ENCODE measurements around the gene PREX1.
"Not testable (repeated sequence)": the region's sequence is repeated elsewhere in the genome, so short reads cannot be mapped to it uniquely, and the experiment has no call there.

Gene PREX1

DNA sequence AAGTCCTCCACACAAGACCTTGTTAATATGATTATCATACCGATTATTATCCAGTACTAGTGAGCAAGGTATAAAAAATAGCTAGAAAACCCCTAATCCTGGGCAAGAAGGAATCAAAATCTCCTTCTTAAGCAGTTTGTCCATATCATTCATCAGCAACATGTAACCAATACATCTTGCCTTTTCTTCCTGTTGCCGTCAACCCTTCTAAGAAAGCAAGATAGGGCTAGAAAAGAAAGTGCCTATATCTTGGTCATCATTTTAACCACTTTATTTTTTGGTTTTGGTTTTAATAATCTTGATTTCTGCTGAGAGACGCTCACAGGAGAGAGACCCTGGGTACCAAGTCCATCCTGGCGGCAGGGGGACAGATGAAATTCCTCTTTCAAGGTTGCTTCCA is 27.2 kb upstream of the PREX1 start:
- Mint-ChIP-seq H3K4me1 (ENCODE audit: low read depth) (peaks cover 67% of the 10 kb centered on the region), H3K9me3 (peaks cover 9% of the 10 kb centered on the region), H3K36me3 (ENCODE audit: low read depth) (no peaks in the 10 kb centered on the region), H3K27me3 (peaks cover 2% of the 10 kb centered on the region), H3K4me3 (no peak overlapping the region), H3K27ac (peak overlapping the region; percentile 89)
- intact Hi-C loops (cut with micrococcal nuclease), result no loop called here

DNA sequence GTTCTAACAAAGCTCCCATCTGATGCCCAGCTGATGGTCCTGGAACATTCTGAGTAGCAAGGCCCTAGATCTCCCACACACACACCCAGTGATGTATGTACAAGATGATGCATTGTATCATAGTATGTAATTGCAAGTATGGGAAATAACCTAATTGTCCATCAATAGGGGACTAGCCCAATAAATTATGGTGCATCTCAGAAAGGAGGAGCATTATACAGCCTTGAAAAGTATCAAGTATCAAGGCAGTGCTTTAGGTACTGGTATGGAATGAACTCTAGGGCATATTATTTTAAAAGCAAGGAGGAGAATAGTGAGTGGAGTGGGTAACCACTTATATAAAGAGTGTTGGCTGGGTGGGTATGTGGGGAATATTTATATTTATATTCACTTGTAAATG is 24.8 kb upstream of the PREX1 start:
- intact Hi-C loops (cut with micrococcal nuclease), result no loop called here
- Mint-ChIP-seq H3K9me3 (peaks cover 9% of the 10 kb centered on the region), H3K4me1 (ENCODE audit: low read depth) (peaks cover 49% of the 10 kb centered on the region), H3K36me3 (ENCODE audit: low read depth) (no peaks in the 10 kb centered on the region), H3K27me3 (peaks cover 2% of the 10 kb centered on the region), H3K27ac (no peak overlapping the region), H3K4me3 (no peak overlapping the region)

DNA sequence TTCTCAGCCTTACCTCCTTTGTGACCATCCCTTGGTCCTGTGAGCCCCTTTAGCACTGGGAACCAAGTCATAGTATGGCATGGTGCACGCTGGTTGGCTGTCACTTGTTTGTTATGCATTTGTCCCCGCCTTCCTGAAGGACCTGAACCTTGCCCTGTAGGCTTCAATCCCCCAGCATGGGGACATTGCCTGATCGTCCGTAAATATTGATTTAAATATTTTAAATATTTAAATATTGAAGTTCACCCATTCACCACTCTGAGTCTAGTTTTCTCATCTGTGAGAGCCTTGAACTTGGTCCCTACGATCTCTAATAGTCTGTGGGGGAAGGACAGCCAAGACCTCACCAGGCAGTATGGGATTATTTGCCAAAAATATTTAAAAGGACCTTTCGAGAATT is 23.8 kb upstream of the PREX1 start:
- peaks cover 2% of the 10 kb centered on the region for H3K27me3 Mint-ChIP-seq
- no peak overlapping the region for H3K27ac Mint-ChIP-seq
- peaks cover 9% of the 10 kb centered on the region for H3K9me3 Mint-ChIP-seq
- H3K4me1 Mint-ChIP-seq (ENCODE audit: low read depth), result peaks cover 49% of the 10 kb centered on the region
- H3K36me3 Mint-ChIP-seq (ENCODE audit: low read depth), result no peaks in the 10 kb centered on the region
- no peak overlapping the region for H3K4me3 Mint-ChIP-seq
- intact Hi-C loops (cut with micrococcal nuclease), result no loop called here

DNA sequence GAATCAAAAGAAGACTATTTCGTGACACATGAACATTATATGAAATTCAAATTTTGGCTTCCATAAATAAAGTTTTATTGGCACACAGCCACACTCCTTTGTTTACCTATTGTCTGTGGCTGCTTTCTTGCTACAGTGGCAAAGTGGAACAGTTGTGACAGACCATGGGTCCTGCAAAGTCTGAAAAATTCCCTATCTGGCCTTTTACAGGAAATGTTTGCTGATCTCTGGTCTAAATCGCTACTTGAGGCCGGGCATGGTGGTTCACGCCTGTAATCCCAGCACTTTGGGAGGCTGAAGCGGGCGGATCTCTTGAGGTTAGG is 23.1 kb upstream of the PREX1 start:
- no peak overlapping the region for H3K4me3 Mint-ChIP-seq
- H3K9me3 Mint-ChIP-seq, result peaks cover 9% of the 10 kb centered on the region
- no peaks in the 10 kb centered on the region for H3K36me3 Mint-ChIP-seq (ENCODE audit: low read depth)
- peaks cover 49% of the 10 kb centered on the region for H3K4me1 Mint-ChIP-seq (ENCODE audit: low read depth)
- intact Hi-C loops (cut with micrococcal nuclease), result no loop called here
- H3K27ac Mint-ChIP-seq, result peak overlapping the region; percentile 33
- peaks cover 2% of the 10 kb centered on the region for H3K27me3 Mint-ChIP-seq

DNA sequence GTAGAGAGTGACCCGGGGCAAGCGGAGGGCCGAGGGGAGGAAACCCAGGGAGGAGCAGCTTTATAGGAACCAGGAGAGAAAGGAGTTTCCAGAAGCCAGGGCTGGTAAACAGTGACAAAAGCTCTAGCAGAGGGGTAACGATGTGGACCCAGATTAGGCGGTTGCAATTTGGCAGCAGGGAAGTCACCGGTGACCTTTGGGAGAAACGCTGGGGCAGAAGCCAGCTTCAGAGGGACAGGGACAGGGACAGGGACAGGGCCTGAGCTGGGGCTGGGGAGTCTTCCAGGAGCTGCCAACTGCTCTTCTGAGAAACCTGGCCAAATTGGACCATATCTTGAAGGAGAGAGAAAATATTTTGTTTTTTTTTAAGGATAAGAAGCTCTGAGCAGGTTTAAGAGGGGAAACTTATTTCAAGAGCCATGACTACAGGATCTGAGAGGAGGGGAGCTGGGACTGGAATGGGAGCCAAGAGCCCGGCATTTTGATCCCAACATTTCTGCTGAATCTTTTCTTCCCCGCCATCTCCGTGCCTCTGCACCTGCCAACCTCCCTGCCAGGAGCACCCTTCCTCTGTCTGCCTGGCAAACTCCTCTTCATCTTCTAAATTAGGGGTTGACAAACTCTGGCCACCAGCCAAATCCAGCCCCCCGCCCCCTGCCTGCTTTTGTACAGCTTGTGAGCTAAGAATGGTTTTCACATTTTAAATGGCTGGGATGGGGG is 22.6 kb upstream of the PREX1 start:
- H3K27ac Mint-ChIP-seq, result peak overlapping the region; percentile 33
- H3K9me3 Mint-ChIP-seq, result peaks cover 9% of the 10 kb centered on the region
- intact Hi-C loops (cut with micrococcal nuclease), result no loop called here
- H3K4me1 Mint-ChIP-seq (ENCODE audit: low read depth), result peaks cover 49% of the 10 kb centered on the region
- H3K36me3 Mint-ChIP-seq (ENCODE audit: low read depth), result no peaks in the 10 kb centered on the region
- H3K4me3 Mint-ChIP-seq, result no peak overlapping the region
- H3K27me3 Mint-ChIP-seq, result peaks cover 2% of the 10 kb centered on the region

DNA sequence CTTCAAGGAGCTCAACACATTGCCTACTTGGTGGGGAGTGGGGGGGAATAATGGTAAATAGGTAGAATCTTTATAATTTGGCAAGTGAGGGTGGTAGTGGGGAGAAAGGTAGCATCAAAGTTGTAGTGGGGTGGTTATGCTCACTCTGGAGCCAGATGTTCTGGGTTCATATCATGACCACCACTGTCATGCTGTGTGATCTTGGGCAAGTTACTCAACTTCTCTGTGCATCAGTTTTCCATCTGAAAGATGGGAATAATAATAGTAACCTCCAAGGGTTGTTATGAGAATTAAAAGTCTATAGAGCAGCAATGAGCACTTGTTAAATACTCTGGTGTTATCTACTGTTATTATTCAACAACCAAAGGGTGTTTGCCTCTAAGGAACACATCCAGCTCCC is 22.0 kb upstream of the PREX1 start:
- Mint-ChIP-seq H3K4me3 (no peak overlapping the region), H3K9me3 (peaks cover 9% of the 10 kb centered on the region), H3K27ac (peak overlapping the region; percentile 33), H3K27me3 (peaks cover 2% of the 10 kb centered on the region), H3K36me3 (ENCODE audit: low read depth) (no peaks in the 10 kb centered on the region), H3K4me1 (ENCODE audit: low read depth) (peaks cover 52% of the 10 kb centered on the region)
- intact Hi-C loops (cut with micrococcal nuclease), result loop anchor here (10.0 kb wide), 1 partner anchor 45 kb away; no protein-coding TSS in a partner anchor

DNA sequence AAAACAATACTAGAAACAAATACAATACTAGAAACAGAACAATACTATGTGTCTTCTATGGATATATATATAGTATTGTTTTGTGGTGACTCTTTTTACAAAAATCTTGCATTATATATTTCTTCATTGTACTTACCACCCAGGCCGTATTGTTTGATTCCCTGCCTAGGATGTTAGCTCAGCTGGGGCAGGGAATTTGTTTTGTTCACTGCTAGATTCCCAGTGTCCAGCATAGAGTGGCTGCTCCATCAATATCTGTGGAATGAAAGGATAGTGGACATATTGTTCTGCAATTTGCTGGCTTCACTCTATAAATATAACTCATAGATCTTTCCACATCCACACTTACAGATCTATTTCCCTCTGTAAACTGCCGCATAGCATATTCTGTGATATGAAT is 21.5 kb upstream of the PREX1 start:
- Mint-ChIP-seq H3K36me3 (ENCODE audit: low read depth) (no peaks in the 10 kb centered on the region), H3K27me3 (peaks cover 2% of the 10 kb centered on the region), H3K27ac (no peak overlapping the region), H3K4me1 (ENCODE audit: low read depth) (peaks cover 56% of the 10 kb centered on the region), H3K9me3 (peaks cover 9% of the 10 kb centered on the region), H3K4me3 (no peak overlapping the region)
- intact Hi-C loops (cut with micrococcal nuclease), result loop anchor here (10.0 kb wide), 1 partner anchor 46 kb away; no protein-coding TSS in a partner anchor

DNA sequence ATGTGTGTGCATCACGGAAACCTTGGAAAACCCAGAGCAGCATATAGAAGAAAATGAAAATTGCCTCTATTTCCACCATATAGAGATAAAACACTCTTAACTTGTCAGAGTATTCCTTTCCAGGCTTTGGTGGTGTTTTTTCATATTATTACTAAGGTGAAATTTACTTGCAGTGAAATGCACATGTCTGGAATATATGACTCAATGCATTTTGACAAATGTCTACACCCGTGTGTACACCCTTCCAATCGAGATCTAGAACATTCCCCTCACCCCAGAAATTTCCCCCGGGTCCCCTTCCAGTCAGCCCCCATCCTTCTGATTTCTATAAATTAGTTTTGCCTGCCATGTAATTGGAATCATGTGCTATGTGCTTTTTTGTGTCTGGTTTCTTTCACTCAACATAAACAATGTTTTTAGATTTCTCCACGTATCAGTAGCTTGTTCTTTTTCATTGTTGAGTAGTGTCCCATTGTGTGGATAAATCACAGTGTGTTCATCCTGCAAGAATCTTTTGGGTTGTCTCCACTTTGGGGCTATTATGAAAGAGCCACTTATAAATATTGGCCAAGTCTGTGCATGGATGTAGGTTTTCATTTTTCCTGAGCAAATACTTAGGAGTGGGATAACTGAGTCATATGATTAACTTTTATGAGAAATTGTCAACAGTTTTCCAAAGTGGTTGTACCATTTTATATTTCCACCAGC is 19.9 kb upstream of the PREX1 start:
- intact Hi-C loops (cut with micrococcal nuclease), result loop anchor here (2.0 to 10.0 kb wide), 2 partner anchors 21 to 47 kb away; partner anchors contain the start of gene PREX1
- Mint-ChIP-seq H3K27ac (peak overlapping the region; percentile 82), H3K36me3 (ENCODE audit: low read depth) (no peaks in the 10 kb centered on the region), H3K27me3 (peaks cover 2% of the 10 kb centered on the region), H3K4me3 (no peak overlapping the region), H3K9me3 (peaks cover under 1% of the 10 kb centered on the region), H3K4me1 (ENCODE audit: low read depth) (peaks cover 60% of the 10 kb centered on the region)

DNA sequence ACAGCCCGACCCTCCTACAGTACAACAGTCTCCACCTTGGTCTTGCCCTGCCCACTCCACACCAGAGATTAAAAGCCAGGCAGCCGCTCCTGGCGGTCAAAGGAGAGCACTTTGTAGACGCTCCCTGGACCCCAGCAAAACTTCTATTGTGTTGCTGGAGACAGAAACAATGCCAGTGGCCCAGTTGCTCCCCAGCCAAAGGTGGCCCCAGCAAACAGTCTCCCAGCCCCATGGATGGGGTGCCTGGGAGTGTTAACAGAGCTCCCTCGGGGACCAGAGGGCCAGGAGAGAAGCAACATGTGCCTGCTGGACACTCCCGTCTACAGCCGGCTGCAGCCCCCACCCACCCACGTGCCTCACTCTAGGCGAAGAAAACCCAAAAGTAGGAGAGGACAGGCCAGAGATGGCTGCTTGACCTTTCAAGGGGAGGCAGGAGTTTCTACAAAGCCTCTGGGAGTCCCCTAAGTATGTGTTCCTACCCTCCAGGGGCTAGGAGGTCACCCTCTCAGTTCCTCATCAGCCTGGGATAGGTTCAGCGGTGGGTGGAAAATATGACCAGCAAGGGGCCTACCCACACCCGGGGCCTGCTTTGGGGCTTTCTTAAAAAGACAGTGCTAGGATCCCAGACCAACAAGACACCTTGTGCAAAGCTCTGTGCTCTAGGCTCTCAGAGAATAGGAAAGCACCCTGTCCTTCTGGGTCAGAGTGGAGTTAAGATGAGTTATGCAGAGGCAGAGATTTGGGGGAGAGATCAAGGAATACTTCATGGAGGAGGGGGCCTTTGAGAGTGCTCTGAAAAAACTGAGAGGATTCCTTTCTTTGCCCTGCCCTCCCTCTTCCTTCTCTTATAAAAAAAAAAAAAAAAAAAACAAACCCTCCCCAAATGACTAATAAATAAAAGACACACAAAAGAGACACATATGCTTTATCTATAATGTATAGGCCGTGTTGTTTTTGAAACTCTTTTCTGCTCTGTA is 19.0 kb upstream of the PREX1 start:
- Mint-ChIP-seq H3K4me1 (ENCODE audit: low read depth) (peaks cover 68% of the 10 kb centered on the region), H3K36me3 (ENCODE audit: low read depth) (no peaks in the 10 kb centered on the region), H3K27me3 (peaks cover 2% of the 10 kb centered on the region), H3K27ac (peak overlapping the region; percentile 82), H3K9me3 (no peaks in the 10 kb centered on the region), H3K4me3 (peak overlapping the region; percentile 20)
- intact Hi-C loops (cut with micrococcal nuclease), result loop anchor here (2.0 to 10.0 kb wide), 2 partner anchors 20 to 48 kb away; partner anchors contain the start of gene PREX1

DNA sequence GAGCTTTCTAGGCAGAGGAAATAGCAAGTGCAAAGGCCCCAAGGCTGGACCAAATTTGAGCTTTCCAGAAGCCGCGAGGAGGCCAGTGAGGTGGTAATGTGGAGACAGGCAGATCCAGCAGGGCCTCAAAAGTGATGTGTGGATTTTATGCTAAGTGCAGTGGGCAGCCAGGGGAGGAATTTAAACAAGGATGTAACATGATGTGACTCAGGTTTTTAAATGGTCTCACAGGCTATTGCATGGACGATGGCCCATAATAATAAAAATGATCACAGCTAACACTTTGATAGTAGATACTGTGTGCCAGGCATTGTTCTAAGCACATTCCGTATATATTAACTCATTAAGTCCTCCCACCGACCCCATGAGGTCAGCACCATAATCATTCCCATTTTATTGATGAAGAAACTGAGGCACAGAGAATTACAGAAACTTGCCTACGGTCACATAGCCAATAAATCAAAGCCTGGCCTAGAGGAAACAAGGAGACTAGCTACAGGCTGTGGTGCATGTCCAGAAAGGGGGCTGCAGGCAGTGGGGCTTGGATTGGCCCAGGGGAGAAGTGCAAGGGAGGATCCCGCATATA is 18.0 kb upstream of the PREX1 start:
- intact Hi-C loops (cut with micrococcal nuclease), result loop anchor here (2.0 to 10.0 kb wide), 2 partner anchors 19 to 49 kb away; partner anchors contain the start of gene PREX1
- Mint-ChIP-seq H3K4me3 (no peak overlapping the region), H3K27ac (peak overlapping the region; percentile 82), H3K4me1 (ENCODE audit: low read depth) (peaks cover 66% of the 10 kb centered on the region), H3K27me3 (peaks cover 2% of the 10 kb centered on the region), H3K9me3 (no peaks in the 10 kb centered on the region), H3K36me3 (ENCODE audit: low read depth) (no peaks in the 10 kb centered on the region)

DNA sequence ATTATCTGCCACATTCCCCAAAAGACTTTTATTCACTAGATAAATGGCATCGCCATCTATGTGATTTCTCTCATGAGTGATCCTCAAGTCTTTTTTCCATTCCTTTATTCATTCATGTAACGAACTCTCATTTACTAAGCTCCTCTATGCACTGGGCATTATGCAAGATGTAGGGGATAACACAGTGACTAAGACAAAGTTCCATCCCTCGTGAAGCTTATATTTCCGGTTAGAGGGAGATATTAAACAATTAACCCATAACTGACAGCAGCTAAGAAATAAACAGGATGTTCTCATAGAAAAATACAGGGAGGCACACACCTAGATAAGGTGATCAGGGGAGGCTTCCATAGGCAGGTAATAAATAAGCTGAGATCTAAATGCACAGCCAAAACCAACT is 17.2 kb upstream of the PREX1 start:
- Mint-ChIP-seq H3K36me3 (ENCODE audit: low read depth) (no peaks in the 10 kb centered on the region), H3K27ac (peak overlapping the region; percentile 24), H3K27me3 (no peaks in the 10 kb centered on the region), H3K4me1 (ENCODE audit: low read depth) (peaks cover 60% of the 10 kb centered on the region), H3K4me3 (no peak overlapping the region), H3K9me3 (no peaks in the 10 kb centered on the region)
- intact Hi-C loops (cut with micrococcal nuclease), result loop anchor here (10.0 kb wide), 1 partner anchor 50 kb away; no protein-coding TSS in a partner anchor

DNA sequence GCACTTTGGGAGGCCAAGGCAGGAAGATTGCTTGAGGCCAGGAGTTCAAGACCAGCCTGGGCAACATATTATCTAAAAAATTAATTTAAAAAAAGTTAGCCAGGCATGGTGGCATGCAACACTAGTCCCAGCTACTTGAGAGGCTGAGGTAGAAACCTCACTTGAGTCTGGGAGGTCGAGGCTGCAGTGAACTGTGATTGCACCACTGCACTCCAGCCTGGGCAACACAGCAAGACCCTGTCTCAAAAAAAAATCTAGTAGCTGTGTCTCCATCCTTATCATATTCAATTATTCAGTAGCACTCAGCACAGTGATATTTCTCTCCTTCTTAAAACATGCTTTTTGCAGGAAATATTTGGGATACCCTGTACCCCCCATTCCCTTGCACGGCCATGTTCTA is 16.1 kb upstream of the PREX1 start:
- not testable (repeated sequence) for H3K9me3 Mint-ChIP-seq; H3K36me3 Mint-ChIP-seq (ENCODE audit: low read depth); H3K27me3 Mint-ChIP-seq; H3K4me3 Mint-ChIP-seq
- intact Hi-C loops (cut with micrococcal nuclease), result loop anchor here (10.0 kb wide), 1 partner anchor 51 kb away; no protein-coding TSS in a partner anchor
- Mint-ChIP-seq H3K4me1 (ENCODE audit: low read depth) (peaks cover 69% of the 10 kb centered on the region), H3K27ac (peak overlapping the region; percentile 24)

DNA sequence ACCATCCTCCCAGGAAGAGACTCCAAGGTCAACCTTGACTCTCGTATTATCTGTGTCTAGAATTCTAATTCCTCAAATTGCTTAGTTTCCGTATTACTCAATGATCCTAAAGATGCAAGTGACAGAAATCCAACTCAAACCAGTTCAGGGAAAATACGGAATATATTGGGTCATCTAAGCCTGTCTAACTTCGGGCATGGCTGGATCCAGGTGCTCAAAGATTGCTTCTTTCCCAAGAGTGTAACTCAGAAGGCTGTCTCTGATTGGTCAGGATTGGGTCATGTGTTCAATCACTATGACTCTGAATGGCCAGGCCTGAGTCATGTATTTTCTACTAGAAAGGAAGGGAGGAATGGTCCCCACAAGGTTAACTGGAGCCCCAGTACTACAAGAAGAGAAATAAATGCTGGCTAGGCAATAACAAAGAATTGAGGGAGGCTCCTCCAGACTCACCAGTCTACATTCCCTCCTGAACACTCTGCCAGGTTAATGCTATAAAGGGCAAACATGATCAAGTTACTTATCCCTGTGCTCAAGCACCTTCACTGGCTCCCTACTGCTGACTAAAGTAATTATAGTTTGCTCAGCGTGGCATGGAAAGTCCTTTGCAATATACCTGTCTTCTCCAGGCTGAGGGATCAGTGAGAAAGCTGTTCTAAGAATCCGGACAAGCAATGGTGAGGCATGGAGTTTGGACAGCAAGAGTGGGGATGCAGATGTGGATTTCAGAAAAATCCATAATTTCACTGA is 15.4 kb upstream of the PREX1 start:
- H3K36me3 Mint-ChIP-seq (ENCODE audit: low read depth), result no peaks in the 10 kb centered on the region
- no peaks in the 10 kb centered on the region for H3K9me3 Mint-ChIP-seq
- H3K27ac Mint-ChIP-seq, result no peak overlapping the region
- no peak overlapping the region for H3K4me3 Mint-ChIP-seq
- intact Hi-C loops (cut with micrococcal nuclease), result loop anchor here (10.0 kb wide), 1 partner anchor 52 kb away; no protein-coding TSS in a partner anchor
- H3K27me3 Mint-ChIP-seq, result no peaks in the 10 kb centered on the region
- H3K4me1 Mint-ChIP-seq (ENCODE audit: low read depth), result peaks cover 70% of the 10 kb centered on the region
